GM06990 (cell line): ENCODE data around the gene FOCAD.
"Not testable (repeated sequence)": the region's sequence is repeated elsewhere in the genome, so short reads cannot be mapped to it uniquely, and the experiment has no call there.

Experiments used
- DNase-seq: peaks from one replicate; pipeline ENCODE4 v3.0.0-alpha.2; 2011; ENCODE audit not compliant: insufficient read length; ENCODE audit errors: extremely low read depth
- H3K27me3 ChIP-seq: replicated peaks from 2 replicates; pipeline ENCODE4 v1.6.0; 2011; ENCODE audit warnings: low read length; ENCODE audit not compliant: control insufficient read depth, insufficient read depth
- H3K36me3 ChIP-seq: 2 replicates; pipeline ENCODE4 v1.5.1; 2011; ENCODE audit warnings: low read length; ENCODE audit not compliant: control insufficient read depth, insufficient read depth
- H3K4me3 ChIP-seq: replicated peaks from 2 replicates; pipeline ENCODE4 v1.5.1; 2011; ENCODE audit warnings: low read depth, mild to moderate bottlenecking, control low read depth, low read length
- TF ChIP-seq, protein P1 (sequence below): IDR thresholded peaks from 2 replicates; pipeline ENCODE4 v1.5.1; 2011; ENCODE audit warnings: low read length, control low read depth, mild to moderate bottlenecking, inconsistent platforms; ENCODE audit not compliant: insufficient read depth, poor library complexity, severe bottlenecking

Gene FOCAD

GRCh38 chr9:20651939-20652338, 32.1 kb upstream of the FOCAD start:
- no peaks in the 10 kb centered on the region for H3K27me3 ChIP-seq
- no peak for DNase-seq
- no peak overlapping the region for H3K4me3 ChIP-seq
- TF ChIP-seq, protein P1, sequence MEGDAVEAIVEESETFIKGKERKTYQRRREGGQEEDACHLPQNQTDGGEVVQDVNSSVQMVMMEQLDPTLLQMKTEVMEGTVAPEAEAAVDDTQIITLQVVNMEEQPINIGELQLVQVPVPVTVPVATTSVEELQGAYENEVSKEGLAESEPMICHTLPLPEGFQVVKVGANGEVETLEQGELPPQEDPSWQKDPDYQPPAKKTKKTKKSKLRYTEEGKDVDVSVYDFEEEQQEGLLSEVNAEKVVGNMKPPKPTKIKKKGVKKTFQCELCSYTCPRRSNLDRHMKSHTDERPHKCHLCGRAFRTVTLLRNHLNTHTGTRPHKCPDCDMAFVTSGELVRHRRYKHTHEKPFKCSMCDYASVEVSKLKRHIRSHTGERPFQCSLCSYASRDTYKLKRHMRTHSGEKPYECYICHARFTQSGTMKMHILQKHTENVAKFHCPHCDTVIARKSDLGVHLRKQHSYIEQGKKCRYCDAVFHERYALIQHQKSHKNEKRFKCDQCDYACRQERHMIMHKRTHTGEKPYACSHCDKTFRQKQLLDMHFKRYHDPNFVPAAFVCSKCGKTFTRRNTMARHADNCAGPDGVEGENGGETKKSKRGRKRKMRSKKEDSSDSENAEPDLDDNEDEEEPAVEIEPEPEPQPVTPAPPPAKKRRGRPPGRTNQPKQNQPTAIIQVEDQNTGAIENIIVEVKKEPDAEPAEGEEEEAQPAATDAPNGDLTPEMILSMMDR: no peak
- no peaks in the 10 kb centered on the region for H3K36me3 ChIP-seq

DNA sequence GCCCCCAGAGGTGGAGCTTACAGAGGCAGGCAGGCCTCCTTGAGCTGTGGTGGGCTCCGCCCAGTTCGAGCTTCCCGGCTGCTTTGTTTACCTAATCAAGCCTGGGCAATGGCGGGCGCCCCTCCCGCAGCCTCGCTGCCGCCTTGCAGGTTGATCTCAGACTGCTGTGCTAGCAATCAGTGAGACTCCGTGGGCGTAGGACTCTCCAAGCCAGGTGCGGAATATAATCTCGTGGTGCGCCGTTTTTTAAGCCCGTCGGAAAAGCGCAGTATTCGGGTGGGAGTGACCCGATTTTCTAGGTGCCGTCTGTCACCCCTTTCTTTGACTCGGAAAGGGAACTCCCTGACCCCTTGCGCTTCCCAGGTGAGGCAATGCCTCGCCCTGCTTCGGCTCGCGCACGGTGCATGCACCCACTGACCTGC, 25.8 kb upstream of the FOCAD start:
- not testable (repeated sequence) for H3K36me3 ChIP-seq, DNase-seq, H3K27me3 ChIP-seq
- H3K4me3 ChIP-seq: peak overlapping the region; percentile 65

GRCh38 chr9:20658677-20659473, 25.2 kb upstream of the FOCAD start:
- DNase-seq: peak; percentile 40
- Histone ChIP-seq H3K36me3 (no peaks in the 10 kb centered on the region), H3K27me3 (no peaks in the 10 kb centered on the region), H3K4me3 (peak overlapping the region; percentile 65)
- TF ChIP-seq, protein P1: no peak

DNA sequence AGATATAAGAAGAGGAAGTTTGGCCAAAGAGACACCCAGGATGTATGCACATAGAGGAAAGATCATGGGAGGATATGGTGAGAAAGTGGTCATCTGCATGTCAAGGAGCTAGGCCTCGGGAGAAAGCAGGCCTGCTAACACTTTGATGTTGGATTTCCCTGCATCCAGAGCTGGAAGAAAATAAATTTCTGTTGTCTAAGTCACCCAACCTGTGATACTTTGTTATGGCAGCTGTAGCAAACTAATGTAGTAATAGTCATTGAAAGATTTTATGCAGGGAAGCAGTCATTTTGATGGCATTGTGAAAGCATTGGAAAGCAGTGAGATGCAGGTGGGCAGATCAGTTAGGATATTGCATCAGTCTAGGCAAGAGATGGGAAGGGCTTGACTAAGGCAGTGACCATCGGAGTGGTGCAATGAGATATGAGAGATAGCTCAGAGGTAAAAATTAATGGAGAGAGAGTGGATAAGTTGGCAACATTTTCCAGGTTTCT, 24.5 kb upstream of the FOCAD start:
- Histone ChIP-seq H3K4me3 (peak overlapping the region; percentile 65), H3K27me3 (no peaks in the 10 kb centered on the region), H3K36me3 (no peaks in the 10 kb centered on the region)
- no peak for DNase-seq
- TF ChIP-seq, protein P1: no peak

DNA sequence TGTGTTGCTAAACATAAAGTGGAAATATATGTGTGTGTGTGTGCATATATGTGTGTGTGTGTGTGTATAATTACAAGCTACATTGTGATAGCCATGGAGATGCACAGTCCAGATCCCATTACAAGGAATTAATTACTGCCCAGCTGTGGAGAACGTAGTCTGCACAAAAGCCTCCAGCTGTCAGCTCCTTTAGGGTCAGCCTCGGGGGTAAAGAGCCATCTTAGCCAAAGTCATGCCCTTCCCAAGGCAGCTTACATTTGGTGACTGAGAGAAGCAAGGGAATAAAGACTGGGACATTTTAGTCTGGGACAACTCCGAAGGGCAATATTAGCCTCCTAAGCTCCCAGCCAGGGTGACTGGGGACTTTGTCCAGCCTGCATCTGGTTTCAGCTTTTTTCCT, 21.9 kb upstream of the FOCAD start:
- Histone ChIP-seq H3K4me3 (no peak overlapping the region), H3K27me3 (no peaks in the 10 kb centered on the region), H3K36me3 (no peaks in the 10 kb centered on the region)
- DNase-seq: no peak
- TF ChIP-seq, protein P1: no peak

GRCh38 chr9:20663133-20663532, 20.9 kb upstream of the FOCAD start:
- no peak for DNase-seq
- no peaks in the 10 kb centered on the region for H3K27me3 ChIP-seq
- H3K36me3 ChIP-seq: no peaks in the 10 kb centered on the region
- TF ChIP-seq, protein P1: no peak
- H3K4me3 ChIP-seq: no peak overlapping the region
